Progenitor cell of endocrine pancreas (in vitro differentiated cells): ENCODE data around the gene TINAG. TPM values are rescaled to one million over a fixed set of nuclear protein-coding genes. Genes with fewer than 3 reads are reported as not detected.

Experiments
- DNase-seq: peaks from one replicate; pipeline ENCODE4 v3.0.0; 2021; ENCODE audit warnings: low spot score; ENCODE audit not compliant: unreplicated experiment
- H3K27ac Mint-ChIP-seq: 2 replicates; pipeline ENCODE4 v1.8.0; 2021; ENCODE audit warnings: mild to moderate bottlenecking, moderate library complexity, mixed read lengths
- H3K27me3 Mint-ChIP-seq: 2 replicates; pipeline ENCODE4 v1.8.0; 2021; ENCODE audit warnings: mixed read lengths
- H3K36me3 Mint-ChIP-seq: 2 replicates; pipeline ENCODE4 v1.8.0; 2022; ENCODE audit warnings: mixed read lengths; ENCODE audit not compliant: insufficient read depth
- H3K4me1 Mint-ChIP-seq: 2 replicates; pipeline ENCODE4 v1.8.0; 2021; ENCODE audit warnings: low read depth, mixed read lengths
- H3K4me3 Mint-ChIP-seq: 2 replicates; pipeline ENCODE4 v1.8.0; 2021; ENCODE audit warnings: low read depth, mild to moderate bottlenecking, moderate library complexity, mixed read lengths
- H3K9me3 Mint-ChIP-seq: 2 replicates; pipeline ENCODE4 v1.8.0; 2021; ENCODE audit warnings: low read depth, mixed read lengths
- CTCF ChIP-seq: fragments of 200-600 bp; sonication (generic); IDR thresholded peaks from one replicate; pipeline ENCODE4 v1.5.0; 2021; ENCODE audit warnings: antibody characterized with exemption, mild to moderate bottlenecking; ENCODE audit not compliant: unreplicated experiment
- total RNA-seq: library from RNA; stranded (reverse); gene quantifications from 2 replicates; pipeline ENCODE4 v1.2.1, GENCODE V29; 2021

Gene TINAG
- total RNA-seq, 1 donor from 2014 or later = not detected

- no peaks in the 10 kb centered on the region for H3K9me3 Mint-ChIP-seq
- H3K27ac Mint-ChIP-seq = no peak overlapping the region
- no peak overlapping the region for H3K4me3 Mint-ChIP-seq
- no peaks in the 10 kb centered on the region for H3K27me3 Mint-ChIP-seq
- DNase-seq = no peak
- H3K36me3 Mint-ChIP-seq = no peaks in the 10 kb centered on the region
- no peak for TF ChIP-seq CTCF
- peaks cover 11% of the 10 kb centered on the region for H3K4me1 Mint-ChIP-seq
These were observed 41.8 kb upstream of the TINAG start for GRCh38 chr6:54266400-54266923.

GRCh38 chr6:54267798-54268197 lies 40.4 kb upstream of the TINAG start:
- Mint-ChIP-seq H3K4me1 (peaks cover 4% of the 10 kb centered on the region), H3K4me3 (no peak overlapping the region), H3K27me3 (no peaks in the 10 kb centered on the region), H3K36me3 (no peaks in the 10 kb centered on the region), H3K27ac (no peak overlapping the region), H3K9me3 (no peaks in the 10 kb centered on the region)
- TF ChIP-seq CTCF = peak; percentile 72
- no peak for DNase-seq

- no peak for DNase-seq
- H3K4me3 Mint-ChIP-seq = no peak overlapping the region
- H3K27me3 Mint-ChIP-seq = no peaks in the 10 kb centered on the region
- H3K36me3 Mint-ChIP-seq = no peaks in the 10 kb centered on the region
- no peak for TF ChIP-seq CTCF
- no peaks in the 10 kb centered on the region for H3K9me3 Mint-ChIP-seq
- no peaks in the 10 kb centered on the region for H3K4me1 Mint-ChIP-seq
- no peak overlapping the region for H3K27ac Mint-ChIP-seq
These were observed 34.9 kb upstream of the TINAG start for GRCh38 chr6:54273214-54273820.

- Mint-ChIP-seq H3K27me3 (no peaks in the 10 kb centered on the region), H3K36me3 (no peaks in the 10 kb centered on the region), H3K9me3 (no peaks in the 10 kb centered on the region), H3K4me1 (no peaks in the 10 kb centered on the region), H3K27ac (no peak overlapping the region), H3K4me3 (no peak overlapping the region)
- no peak for TF ChIP-seq CTCF
- DNase-seq = no peak
These were observed 33.9 kb upstream of the TINAG start for GRCh38 chr6:54274383-54274782.

GRCh38 chr6:54282186-54282585 lies 26.1 kb upstream of the TINAG start:
- no peak for TF ChIP-seq CTCF
- Mint-ChIP-seq H3K36me3 (no peaks in the 10 kb centered on the region), H3K9me3 (no peaks in the 10 kb centered on the region), H3K4me1 (no peaks in the 10 kb centered on the region), H3K27me3 (no peaks in the 10 kb centered on the region), H3K27ac (no peak overlapping the region), H3K4me3 (no peak overlapping the region)
- DNase-seq = no peak
